HCT116 (cell line): ENCODE data around the gene OR13A1.

ENCODE experiments used
- CTCF ChIP-seq, 3 experiments: fragments of 200-600 bp in 1 of 3; sonication (generic) in 1 of 3; IDR thresholded peaks in 2 of 3; conservative IDR thresholded peaks in 1 of 3; 2 replicates each; pipeline ENCODE4 v1.5.1; 2012 to 2017; ENCODE audit warnings: low read depth in 2 of 3, low read length in 2 of 3, antibody characterized with exemption in 1 of 3, borderline replicate concordance in 1 of 3, control low read depth in 1 of 3, mild to moderate bottlenecking in 1 of 3, mixed read lengths in 1 of 3, mixed run types in 1 of 3, moderate library complexity in 1 of 3; ENCODE audit not compliant: insufficient read depth in 1 of 3
- EZH2phosphoT487 ChIP-seq: fragments of 200-600 bp; IDR thresholded peaks from 2 replicates; pipeline ENCODE4 v1.6.1; 2018; ENCODE audit warnings: antibody characterized with exemption, borderline replicate concordance
- FOSL1 ChIP-seq: IDR thresholded peaks from 2 replicates; pipeline ENCODE4 v1.6.1; 2012; ENCODE audit warnings: low read depth
- MAX ChIP-seq: IDR thresholded peaks from 2 replicates; pipeline ENCODE4 v1.6.1; 2012
- POLR2A ChIP-seq: IDR thresholded peaks from 2 replicates; pipeline ENCODE4 v1.7.0; 2011; ENCODE audit warnings: borderline replicate concordance; ENCODE audit not compliant: insufficient read depth, insufficient read length; ENCODE audit errors: extremely low read depth
- SP1 ChIP-seq: IDR thresholded peaks from 2 replicates; pipeline ENCODE4 v1.6.1; 2012; ENCODE audit warnings: low read depth

- TF ChIP-seq SP1 (no peak), CTCF (IDR thresholded peaks at IDR 0.05 in 2 of 3, conservative IDR thresholded peaks at IDR 0.05 in 1 of 3; ENCODE audit: borderline replicate concordance in 1 of 3, insufficient read depth in 1 of 3, low read depth in 2 of 3, low read length in 2 of 3) (no peak), MAX (no peak), POLR2A (no peak), FOSL1 (no peak), EZH2phosphoT487 (no peak)
Measured at GRCh38 chr10:45339894-45340293, 24.5 kb upstream of the OR13A1 start.
